ENCODE results near the gene TUSC7.

The TUSC7 gene

GRCh38 chr3:116709479-116709878 is at the start of gene TUSC7:
TSS of gene TUSC7 (plus strand) at chr3:116709779.
- no peak for ATAC-seq

GRCh38 chr3:116661196-116661595 is 48.4 kb upstream of the TUSC7 start:
- no peak for ATAC-seq

GRCh38 chr3:116663161-116664110 is 46.1 kb upstream of the TUSC7 start:
- ATAC-seq = no peak

- no peak for ATAC-seq
These were observed 42.3 kb upstream of the TUSC7 start for GRCh38 chr3:116667324-116667723.

- ATAC-seq = no peak
These were observed 41.8 kb upstream of the TUSC7 start for GRCh38 chr3:116667791-116668190.

DNA sequence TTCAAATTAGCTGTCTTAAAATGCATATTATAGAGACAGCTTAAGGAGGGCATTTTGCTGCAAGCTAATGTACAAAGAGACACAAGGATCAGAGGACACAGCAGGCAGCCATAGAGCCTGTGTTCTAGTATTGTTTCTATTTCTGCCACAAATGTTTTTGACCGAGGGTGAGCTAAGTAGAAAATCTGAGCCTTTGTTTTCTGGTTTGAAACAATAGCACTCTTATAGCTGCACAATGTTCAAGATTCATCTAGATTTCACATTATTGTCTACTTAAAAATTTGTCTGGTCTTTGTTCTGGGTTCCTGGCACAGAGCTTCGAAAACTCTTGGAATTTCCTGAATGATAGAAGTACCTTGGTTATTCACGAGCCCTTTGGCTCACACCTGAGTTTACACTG is 40.0 kb upstream of the TUSC7 start:
- ATAC-seq = no peak

DNA sequence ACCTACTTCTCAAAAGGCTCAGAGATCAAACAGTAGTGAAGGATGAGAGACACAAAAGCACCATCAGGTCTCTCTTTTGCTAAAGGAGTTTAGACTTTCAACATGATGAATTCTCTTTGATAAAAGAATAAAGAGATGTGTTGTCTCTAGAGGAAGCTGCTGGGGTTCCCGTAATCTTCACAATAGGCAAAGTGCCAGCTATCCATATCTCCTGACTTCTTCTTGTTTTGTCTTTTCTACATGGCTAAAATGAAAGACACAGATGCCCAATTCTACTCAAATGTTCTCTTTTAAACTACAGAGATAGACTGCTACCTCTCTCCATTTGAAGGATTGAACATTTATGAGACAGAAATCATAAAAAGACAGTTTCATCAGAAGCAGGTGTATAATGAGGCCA is 38.4 kb upstream of the TUSC7 start:
- no peak for ATAC-seq

GRCh38 chr3:116678853-116679252 is 30.7 kb upstream of the TUSC7 start:
- ATAC-seq = no peak

- ATAC-seq = no peak
These were observed 18.5 kb upstream of the TUSC7 start for GRCh38 chr3:116691041-116691440.

DNA sequence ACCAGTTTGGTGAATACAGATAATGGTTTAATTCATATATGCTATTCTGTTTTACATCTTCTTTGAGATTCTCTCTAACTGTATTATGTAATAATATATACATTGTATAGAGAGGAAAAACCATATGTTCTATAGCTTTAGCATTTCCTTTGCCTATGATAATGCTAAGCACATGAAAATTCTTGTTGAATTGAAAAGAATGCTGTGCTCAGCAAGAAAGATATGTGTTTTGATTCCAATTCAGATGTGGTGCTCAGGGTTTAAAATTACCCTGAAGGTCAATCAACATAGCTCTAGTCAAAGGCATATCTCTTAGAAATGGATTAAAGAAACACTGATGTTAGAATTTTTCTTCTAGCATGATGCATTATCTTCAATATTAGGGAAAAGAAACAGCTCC is 8.5 kb upstream of the TUSC7 start:
- ATAC-seq = no peak

DNA sequence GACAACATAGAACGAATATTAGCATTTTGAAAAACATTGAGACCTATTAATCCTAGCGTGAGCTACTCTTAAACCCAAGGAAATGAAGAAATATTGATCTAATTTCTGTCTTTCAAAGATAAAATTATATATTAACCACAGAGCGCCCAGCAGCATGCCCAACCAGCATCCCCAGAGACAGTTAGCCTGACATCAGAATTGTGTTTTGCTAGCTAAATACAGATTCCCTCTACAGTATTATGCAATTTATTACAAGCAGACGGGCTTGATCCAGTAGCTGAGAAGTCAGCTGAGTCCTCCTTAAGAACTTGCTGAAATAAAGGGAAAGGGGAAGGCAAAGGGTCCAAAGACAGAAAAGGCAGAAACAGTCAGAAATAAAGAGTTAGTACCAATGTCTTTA is 7.2 kb upstream of the TUSC7 start:
- no peak for ATAC-seq

GRCh38 chr3:116707531-116707930 is 2.0 kb upstream of the TUSC7 start:
- ATAC-seq = no peak

DNA sequence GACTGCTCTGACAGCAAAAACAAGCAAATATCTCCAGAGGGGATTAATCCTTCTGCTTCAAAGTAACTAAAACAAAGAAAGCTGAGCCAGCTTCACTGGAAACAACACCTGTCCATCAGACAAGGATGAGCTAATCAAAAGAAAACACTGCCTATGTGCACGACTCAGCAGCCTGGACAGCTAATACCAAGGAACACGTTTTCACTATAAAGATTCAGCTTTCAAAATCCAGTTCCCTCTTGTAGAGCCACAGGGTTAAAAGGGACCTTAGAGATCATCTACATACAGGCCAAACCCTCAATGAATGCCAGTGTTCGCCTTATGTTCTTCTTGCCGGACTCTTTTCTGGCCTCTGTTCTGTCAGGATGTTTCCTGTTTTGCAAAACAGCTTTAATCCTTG is 6.9 kb downstream of the TUSC7 start:
- no peak for ATAC-seq

GRCh38 chr3:116717566-116717965 is 8.0 kb downstream of the TUSC7 start:
- no peak for ATAC-seq

DNA sequence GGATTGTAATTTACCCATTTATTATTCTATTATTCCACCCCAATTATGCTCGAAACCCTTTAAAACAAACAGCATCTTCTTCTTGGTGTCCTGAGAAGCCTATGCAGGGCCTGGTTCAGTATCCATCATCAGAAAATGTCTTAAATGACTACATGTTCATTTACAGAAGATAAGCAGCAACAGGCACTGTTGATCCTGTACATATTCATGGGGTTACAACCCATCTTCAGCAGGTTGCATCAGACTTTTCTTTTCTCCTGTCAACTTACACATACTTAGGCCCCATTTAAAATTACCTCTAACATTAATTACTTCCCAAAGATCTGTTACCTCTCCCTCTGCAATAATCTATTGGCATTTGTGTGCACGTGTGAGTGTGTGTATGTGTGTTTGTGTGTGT is 18.9 kb downstream of the TUSC7 start:
- no peak for ATAC-seq

DNA sequence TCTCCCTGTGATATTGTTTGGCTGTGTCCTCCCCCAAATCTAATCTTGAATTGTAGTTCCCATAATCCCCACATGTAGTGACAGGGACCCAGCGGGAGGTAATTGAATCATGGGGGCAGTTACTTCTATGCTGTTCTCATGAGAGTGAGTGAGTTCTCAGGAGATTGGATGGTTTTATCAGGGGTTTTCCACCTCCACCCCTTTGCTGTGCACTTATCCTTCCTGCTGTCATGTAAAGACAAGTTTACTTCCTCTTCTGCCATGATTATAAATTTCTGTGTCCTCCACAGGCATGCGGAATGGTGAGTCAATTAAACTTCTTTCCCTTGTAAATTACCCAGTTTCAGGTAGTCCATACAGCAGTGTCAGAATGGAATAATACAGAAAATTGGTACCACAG is 24.7 kb downstream of the TUSC7 start:
- no peak for ATAC-seq

GRCh38 chr3:116739678-116740077 is 30.1 kb downstream of the TUSC7 start:
- no peak for ATAC-seq

DNA sequence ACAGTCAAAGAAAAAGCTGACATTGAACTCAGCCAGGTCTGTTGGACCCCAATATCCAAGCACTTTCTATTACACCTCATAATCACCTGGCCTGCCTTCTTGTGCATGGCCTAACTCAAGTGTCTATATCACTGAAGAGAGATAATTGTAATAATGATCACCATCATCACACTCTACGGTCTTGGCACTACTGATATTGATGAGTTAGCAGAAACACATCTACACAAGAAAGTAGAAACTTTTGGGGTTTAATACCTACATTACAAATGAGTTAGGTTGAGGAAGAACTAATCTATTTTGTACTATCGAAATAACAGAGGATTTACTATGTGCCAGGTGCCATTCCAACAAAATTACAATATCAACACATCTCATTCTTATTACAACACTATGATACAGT is 30.7 kb downstream of the TUSC7 start:
- ATAC-seq = no peak

GRCh38 chr3:116741467-116741866 is 31.9 kb downstream of the TUSC7 start:
- no peak for ATAC-seq

DNA sequence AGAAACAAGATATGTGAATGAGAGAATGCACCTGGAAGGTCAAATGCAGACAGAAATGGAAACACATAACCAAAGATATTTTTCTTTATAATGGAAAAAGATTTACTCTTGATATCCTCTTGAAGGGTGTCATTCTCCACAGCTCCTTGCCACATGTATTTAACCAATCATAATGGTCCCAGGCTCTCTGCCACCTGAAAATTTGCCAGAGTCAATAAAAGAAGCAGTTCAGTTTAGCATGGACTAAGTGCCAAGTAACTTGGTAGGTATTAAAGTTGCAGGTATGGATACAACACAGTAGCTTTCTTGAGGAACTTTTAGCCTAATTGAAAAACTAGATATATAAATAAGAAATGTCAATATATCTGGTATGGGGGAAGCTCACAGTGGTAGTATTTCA is 33.5 kb downstream of the TUSC7 start:
- ATAC-seq = no peak

- ATAC-seq = no peak
These were observed 39.8 kb downstream of the TUSC7 start for GRCh38 chr3:116749388-116749787.

GRCh38 chr3:116757315-116757714 is 47.7 kb downstream of the TUSC7 start:
- no peak for ATAC-seq

DNA sequence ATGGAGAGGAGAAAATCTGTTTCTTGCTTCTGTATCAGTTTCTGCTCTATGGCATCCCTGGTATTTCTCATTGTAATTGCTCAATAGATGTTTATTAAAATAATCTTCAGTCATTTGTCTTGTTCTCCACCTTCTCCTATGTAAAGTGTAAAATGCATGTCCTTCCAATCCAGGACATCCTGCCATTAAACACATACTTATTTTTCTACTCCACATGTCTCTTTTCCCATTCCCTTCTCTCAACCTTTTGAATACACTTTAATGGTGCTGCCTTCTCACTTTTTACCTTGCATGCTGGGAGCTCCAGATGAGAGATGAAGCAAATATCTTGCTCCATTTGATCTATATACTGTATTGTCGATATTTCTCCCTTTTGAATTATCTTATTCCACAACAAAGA is 49.7 kb downstream of the TUSC7 start:
- no peak for ATAC-seq
